Measurements from ENCODE around the gene PRDM8. TPM values are rescaled to one million over a fixed set of nuclear protein-coding genes. Genes with fewer than 3 reads are reported as not detected.

The PRDM8 gene
- polyA plus RNA-seq, 2 of the 4 experiments (the other 2 are of a cell fraction): 0.10 to 0.14 TPM

DNA sequence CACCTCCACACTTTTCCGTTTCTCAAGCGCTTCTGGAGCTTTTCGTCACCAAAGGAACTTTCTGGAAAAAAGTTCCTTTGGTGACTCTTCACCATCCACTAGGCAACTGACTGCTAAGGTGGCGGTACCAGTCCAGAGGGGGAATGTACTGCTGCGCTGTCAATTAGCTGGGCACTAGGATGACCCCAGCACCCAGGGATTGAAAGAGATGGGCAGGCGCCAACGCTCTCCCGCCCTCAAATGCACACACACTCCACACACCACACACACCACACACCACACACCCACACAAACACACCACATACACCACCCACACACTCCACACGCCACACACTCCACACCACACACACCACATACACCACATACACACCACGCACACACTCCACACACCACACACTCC is 10.4 kb downstream of the PRDM8 start:
- H3K9me3 ChIP-seq: no peaks in the 10 kb centered on the region
- DNase-seq (ENCODE audit: low read depth in 1 of 2, low spot score in 1 of 2): no peak
- no peaks in the 10 kb centered on the region for H3K4me1 ChIP-seq
- 95% methylated on average over 10 of the region's 10 CpGs for WGBS (ENCODE audit: missing lambda C conversion rate)
- ChIA-PET POLR2A (no interaction called here), CTCF (no interaction called here)
- H3K4me3 ChIP-seq: no peak overlapping the region
- no peak for TF ChIP-seq EHF (CRISPR knock-in tag; IDR thresholded peaks at IDR 0.05)
- TF ChIP-seq GATA3 (IDR thresholded peaks at IDR 0.05; ENCODE audit: borderline replicate concordance): no peak
- TF ChIP-seq JUNB (IDR thresholded peaks at IDR 0.05): no peak
- no peak for TF ChIP-seq KDM5A (IDR thresholded peaks at IDR 0.05)
- no peak for TF ChIP-seq RNF2 (IDR thresholded peaks at IDR 0.05; ENCODE audit: borderline replicate concordance, low read depth)
- TF ChIP-seq, protein P1, sequence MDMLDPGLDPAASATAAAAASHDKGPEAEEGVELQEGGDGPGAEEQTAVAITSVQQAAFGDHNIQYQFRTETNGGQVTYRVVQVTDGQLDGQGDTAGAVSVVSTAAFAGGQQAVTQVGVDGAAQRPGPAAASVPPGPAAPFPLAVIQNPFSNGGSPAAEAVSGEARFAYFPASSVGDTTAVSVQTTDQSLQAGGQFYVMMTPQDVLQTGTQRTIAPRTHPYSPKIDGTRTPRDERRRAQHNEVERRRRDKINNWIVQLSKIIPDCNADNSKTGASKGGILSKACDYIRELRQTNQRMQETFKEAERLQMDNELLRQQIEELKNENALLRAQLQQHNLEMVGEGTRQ (IDR thresholded peaks at IDR 0.05): no peak
- no peak for TF ChIP-seq ESRRA (IDR thresholded peaks at IDR 0.05; ENCODE audit: borderline replicate concordance, low read length)
- TF ChIP-seq EHMT2 (IDR thresholded peaks at IDR 0.05; ENCODE audit: low read depth): no peak
- no peak for TF ChIP-seq PHF8 (IDR thresholded peaks at IDR 0.05; ENCODE audit: borderline replicate concordance, low read depth)
- no peak for TF ChIP-seq RAD21 (conservative IDR thresholded peaks at IDR 0.05 in 1 of 2, IDR thresholded peaks at IDR 0.05 in 1 of 2)
- no peak for TF ChIP-seq CHD4 (IDR thresholded peaks at IDR 0.05; ENCODE audit: borderline replicate concordance)
- TF ChIP-seq, protein P2, sequence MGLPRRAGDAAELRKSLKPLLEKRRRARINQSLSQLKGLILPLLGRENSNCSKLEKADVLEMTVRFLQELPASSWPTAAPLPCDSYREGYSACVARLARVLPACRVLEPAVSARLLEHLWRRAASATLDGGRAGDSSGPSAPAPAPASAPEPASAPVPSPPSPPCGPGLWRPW (IDR thresholded peaks at IDR 0.05): no peak
- no peak for ATAC-seq
- H3K4me2 ChIP-seq: no peak overlapping the region
- FAIRE-seq: no peak
- H3K27ac ChIP-seq: no peak overlapping the region

- no peaks in the 10 kb centered on the region for H3K9me3 ChIP-seq
- TF ChIP-seq ZSCAN20 (CRISPR knock-in tag; IDR thresholded peaks at IDR 0.05) (no peak), MAZ (IDR thresholded peaks at IDR 0.05; ENCODE audit: borderline replicate concordance, low read depth, low read length) (no peak), TFCP2L1 (CRISPR knock-in tag; IDR thresholded peaks at IDR 0.05) (no peak), POLR2AphosphoS2 (conservative IDR thresholded peaks at IDR 0.05; ENCODE audit: low read length) (no peak), CHD2 (IDR thresholded peaks at IDR 0.05; ENCODE audit: low read length, partially characterized antibody) (no peak), SREBF2 (IDR thresholded peaks at IDR 0.05) (no peak), CTCF (IDR thresholded peaks at IDR 0.05) (no peak), CHD4 (IDR thresholded peaks at IDR 0.05; ENCODE audit: borderline replicate concordance) (no peak), CBX2 (IDR thresholded peaks at IDR 0.05; ENCODE audit: borderline replicate concordance, low read depth) (no peak), RFX5 (IDR thresholded peaks at IDR 0.05) (no peak), NFE2L2 (conservative IDR thresholded peaks at IDR 0.05; ENCODE audit: low read length) (no peak), PHF8 (IDR thresholded peaks at IDR 0.05; ENCODE audit: borderline replicate concordance, low read depth) (no peak)
- TF ChIP-seq, protein P3, sequence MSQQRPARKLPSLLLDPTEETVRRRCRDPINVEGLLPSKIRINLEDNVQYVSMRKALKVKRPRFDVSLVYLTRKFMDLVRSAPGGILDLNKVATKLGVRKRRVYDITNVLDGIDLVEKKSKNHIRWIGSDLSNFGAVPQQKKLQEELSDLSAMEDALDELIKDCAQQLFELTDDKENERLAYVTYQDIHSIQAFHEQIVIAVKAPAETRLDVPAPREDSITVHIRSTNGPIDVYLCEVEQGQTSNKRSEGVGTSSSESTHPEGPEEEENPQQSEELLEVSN (IDR thresholded peaks at IDR 0.05; ENCODE audit: borderline replicate concordance, low read depth): no peak
- no peak for ATAC-seq
- no peak overlapping the region for H3K4me3 ChIP-seq
- POLR2A ChIA-PET: no interaction called here
- WGBS (ENCODE audit: missing lambda C conversion rate): 42% methylated on average over 4 of the region's 4 CpGs
- no peak for DNase-seq (ENCODE audit: low read depth in 1 of 2, low spot score in 1 of 2)
- no peak overlapping the region for H3K4me2 ChIP-seq
- CTCF ChIA-PET: interaction anchor here (0.8 kb wide), 1 partner anchor 1167 kb away, joined by 3 read pairs; no protein-coding TSS in a partner anchor
- no peak overlapping the region for H3K27ac ChIP-seq
- H3K4me1 ChIP-seq: no peaks in the 10 kb centered on the region
- FAIRE-seq: no peak
These were observed 11.5 kb downstream of the PRDM8 start for GRCh38 chr4:80208610-80209339.
